Activated CD8-positive, alpha-beta memory T cell treated with anti-CD3 and anti-CD28 coated beads, Interleukin-2, amount 50 U/mL, for 24 hours (primary cell): ENCODE measurements around the gene RFTN1.

Source experiments
- DNase-seq: peaks from one replicate; pipeline ENCODE4 v3.0.0-alpha.2; 2020; ENCODE audit errors: extremely low read depth

Gene RFTN1

DNA sequence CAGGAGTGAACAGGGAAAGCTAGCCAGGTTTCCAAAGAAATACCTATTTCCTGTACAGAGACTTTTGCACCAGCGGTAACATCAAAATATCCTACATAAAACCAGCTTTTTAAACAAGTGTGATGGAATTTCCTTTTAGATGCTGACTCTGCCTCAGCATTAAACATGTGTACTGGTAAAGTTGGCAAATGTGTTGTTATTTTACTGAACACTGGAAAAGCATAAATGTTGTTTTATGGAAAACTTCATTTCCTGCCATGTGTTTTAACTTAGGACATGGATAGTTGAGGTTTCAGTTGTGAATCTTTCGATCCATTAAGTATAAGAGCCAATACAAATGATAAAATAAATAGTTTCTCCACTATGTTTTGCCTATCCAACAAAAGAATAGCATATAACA is 232.8 kb downstream of the RFTN1 start:
- no peak for DNase-seq

DNA sequence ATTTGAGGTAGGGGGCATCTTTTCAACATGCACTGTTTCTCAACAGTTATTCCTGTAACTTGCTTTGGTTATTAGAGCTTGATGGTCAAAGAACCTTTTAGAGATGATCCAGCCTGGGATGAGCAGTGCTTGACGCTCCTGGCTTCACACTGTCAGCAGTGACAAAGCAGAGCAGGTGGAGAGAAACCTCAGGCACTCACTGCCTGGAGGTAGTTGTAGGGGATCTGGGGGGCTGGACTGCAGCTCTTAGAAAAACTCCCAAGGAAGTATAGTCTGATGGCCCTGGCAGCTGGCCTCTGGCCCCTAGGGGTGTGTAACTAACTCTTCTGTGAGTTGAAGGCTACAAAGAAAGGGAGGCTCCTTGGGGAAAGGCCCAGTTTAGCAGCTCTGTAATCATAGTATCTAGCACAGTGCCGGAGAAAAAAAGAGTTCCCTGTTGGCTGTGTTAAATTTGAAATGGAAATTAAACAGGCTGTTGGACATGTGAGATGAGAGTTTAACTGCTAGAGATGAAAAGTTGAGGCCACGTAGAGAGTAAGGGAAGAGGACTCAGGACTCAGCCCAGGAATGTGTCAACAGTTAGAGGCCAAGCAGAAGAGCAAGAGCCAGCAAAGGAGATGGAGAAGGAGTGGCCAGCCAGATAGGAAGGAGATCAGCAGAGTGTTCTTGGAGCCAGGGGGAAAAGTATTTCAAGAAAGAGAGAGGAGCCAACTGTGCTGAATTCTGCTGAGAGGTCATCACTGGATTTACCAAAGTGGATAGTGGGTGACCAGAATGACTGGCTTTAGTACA is 234.3 kb downstream of the RFTN1 start:
- no peak for DNase-seq

DNA sequence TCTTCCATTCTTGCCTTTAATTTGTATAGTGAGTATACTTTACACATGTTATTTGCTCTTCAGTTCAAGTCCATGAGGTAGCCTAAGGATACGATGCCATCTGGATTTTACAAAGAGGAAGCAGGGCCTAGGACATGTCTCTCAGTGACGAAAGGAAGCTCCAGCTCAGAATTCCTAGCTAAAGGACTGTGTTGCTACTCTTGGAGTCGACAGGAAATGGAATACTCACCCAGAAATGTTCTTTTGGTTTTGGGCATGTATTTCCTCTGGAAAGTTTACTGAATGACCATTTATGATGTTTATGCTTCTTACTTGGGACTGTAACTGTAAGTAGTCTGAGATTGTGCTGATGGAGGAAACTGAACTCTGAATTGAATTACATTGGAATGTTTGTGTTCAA is 236.0 kb downstream of the RFTN1 start:
- no peak for DNase-seq

DNA sequence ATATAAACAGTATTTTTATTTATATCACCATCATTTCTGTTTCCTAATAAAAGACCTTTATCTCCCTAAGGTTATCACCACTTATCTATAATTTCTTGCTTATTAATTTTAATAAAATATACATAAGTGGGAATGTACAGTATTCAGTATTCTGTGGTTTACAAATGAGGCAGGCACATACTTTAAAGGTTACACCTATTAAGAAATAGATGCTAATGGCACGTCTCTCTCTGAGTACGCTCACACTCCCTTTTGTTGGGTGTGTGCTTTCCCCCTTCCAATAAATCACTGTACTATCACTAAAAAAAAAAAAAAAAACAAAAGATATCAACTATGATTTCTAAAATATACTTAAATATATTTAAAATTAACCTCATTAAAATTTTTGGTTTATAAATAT is 239.6 kb downstream of the RFTN1 start:
- no peak for DNase-seq

DNA sequence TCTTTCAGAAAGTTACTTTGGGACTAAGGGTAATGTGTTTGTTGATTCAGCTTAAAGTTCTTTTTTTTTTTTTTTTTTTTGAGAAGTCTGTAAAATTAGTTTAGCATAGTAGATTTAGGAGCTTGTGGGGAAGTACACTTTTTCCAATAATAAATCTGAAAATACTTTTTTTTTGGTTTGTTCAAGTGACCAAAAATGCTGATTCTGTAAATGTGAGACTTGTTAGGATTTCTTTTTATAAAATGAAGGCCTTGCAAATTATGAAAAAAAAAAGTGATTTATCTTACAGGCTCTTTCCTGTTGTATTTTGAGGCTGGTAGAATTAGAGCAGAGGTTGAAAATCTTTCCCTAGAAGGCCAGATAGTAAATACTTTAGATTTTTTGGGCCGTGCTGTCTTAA is 240.9 kb downstream of the RFTN1 start:
- DNase-seq, result no peak

DNA sequence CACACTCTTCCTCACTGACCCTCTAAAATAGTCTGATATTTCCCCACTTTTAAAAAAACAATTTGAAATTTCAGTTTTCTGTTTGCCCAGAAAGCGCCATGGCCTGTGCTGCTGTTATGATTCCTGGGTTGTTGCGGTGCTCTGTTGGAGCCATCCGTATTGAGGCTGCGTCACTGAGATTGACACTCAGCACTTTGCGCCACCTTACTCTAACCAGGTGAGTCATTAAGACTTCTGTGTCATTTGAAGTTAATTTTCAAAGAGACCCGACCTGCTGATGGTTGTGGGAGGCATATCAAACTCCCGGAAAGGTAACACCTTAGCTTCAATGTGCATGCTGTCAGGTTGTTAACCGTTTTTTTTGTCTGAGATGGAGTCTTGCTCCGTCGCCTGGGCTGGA is 242.6 kb downstream of the RFTN1 start:
- no peak for DNase-seq

DNA sequence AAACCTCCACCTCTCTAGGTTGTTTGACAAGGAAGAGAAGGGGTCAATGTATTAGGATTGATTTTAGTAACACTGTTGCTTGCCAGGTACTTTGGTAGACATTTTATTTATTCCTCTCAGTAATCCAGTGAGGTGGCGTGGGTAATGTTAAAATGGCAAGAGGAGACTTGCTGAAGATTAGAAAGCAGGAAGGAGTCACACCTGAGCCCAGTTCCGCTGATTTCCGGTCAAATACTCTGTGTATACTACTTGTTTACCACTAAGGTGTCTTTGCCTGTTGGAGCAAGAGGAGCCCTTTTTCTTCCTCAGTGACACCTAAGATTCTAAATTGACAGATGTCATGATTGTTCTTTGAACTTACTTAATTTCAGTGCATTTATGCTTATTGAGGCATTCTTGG is 246.8 kb downstream of the RFTN1 start:
- DNase-seq, result no peak
